LNCAP (cell line): ENCODE measurements around the gene SLC39A8.

Source experiments
- CTCF ChIP-seq: fragments of 450-650 bp; IDR thresholded peaks from 2 replicates; pipeline ENCODE4 v1.5.1; 2017; ENCODE audit warnings: mild to moderate bottlenecking

The SLC39A8 gene

GRCh38 chr4:102318526-102318925 lies 26.8 kb downstream of the SLC39A8 start:
- TF ChIP-seq CTCF = no peak

GRCh38 chr4:102318105-102318504 lies 27.2 kb downstream of the SLC39A8 start:
- TF ChIP-seq CTCF = no peak

GRCh38 chr4:102317459-102317858 lies 27.8 kb downstream of the SLC39A8 start:
- TF ChIP-seq CTCF = no peak

- TF ChIP-seq CTCF = no peak
These were observed 28.7 kb downstream of the SLC39A8 start for GRCh38 chr4:102316585-102316984.

GRCh38 chr4:102315532-102315931 lies 29.8 kb downstream of the SLC39A8 start:
- no peak for TF ChIP-seq CTCF

DNA sequence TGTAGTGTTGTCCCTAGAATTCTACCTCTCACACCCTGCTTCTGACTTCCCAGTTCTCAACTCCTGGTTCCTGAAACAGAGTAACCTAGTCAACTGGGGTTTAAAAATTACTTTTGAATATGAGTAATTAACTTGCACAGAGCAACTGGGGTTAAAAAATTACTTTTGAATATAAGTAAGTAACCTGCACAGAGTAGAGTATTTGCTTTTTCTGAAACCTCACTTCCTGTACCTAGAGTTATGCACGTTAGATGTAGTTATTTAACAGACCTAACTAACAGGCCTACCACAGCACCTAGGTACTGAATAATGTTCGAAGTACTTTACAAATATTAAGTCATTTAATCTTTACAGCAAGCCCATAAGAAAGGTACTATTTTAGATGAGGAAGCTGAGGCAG lies 32.9 kb downstream of the SLC39A8 start:
- TF ChIP-seq CTCF = no peak

DNA sequence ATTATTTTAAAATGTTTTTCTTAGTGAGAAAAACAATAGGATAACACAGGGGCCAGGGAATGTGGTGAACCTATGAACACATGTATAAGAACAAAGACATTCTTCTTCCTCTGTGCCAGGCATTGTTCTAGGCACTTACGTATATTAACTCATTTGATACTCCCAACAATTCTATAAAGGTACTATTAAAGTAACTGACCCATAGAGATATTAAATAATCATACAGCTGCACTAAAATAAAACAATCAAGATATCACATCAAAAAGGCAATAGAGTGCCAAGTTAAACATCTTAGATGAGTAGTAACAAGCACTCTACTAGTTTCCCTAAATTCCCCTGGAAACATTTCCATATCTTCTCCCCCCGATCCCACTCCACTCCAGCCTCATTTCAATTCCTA lies 33.4 kb downstream of the SLC39A8 start:
- TF ChIP-seq CTCF = no peak

DNA sequence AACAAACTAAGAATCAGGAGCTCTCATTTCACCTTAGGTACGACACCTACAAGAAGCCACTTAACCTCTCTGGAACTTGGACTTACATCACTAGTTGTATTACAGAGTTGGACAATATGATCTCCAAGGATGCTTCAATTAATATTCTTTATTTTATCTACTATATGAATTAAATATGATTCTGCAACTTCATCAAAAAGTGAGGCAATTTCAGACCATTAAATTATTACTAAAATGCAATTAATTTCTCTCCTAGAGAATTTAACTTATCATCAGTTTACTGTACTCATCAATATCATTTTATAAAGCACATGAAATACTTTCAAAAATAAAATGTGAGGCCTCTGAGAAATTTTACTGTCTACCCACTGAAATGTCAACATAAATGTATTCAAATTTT lies 33.9 kb downstream of the SLC39A8 start:
- no peak for TF ChIP-seq CTCF
